HG03103 (cell line): ENCODE data around the gene RXRA.

Experiments used
- ATAC-seq: cut with Tn5 transposase; IDR thresholded peaks from one replicate; pipeline ENCODE4 v1.9.1; 2021; ENCODE audit warnings: low read depth; ENCODE audit not compliant: unreplicated experiment

The RXRA gene

DNA sequence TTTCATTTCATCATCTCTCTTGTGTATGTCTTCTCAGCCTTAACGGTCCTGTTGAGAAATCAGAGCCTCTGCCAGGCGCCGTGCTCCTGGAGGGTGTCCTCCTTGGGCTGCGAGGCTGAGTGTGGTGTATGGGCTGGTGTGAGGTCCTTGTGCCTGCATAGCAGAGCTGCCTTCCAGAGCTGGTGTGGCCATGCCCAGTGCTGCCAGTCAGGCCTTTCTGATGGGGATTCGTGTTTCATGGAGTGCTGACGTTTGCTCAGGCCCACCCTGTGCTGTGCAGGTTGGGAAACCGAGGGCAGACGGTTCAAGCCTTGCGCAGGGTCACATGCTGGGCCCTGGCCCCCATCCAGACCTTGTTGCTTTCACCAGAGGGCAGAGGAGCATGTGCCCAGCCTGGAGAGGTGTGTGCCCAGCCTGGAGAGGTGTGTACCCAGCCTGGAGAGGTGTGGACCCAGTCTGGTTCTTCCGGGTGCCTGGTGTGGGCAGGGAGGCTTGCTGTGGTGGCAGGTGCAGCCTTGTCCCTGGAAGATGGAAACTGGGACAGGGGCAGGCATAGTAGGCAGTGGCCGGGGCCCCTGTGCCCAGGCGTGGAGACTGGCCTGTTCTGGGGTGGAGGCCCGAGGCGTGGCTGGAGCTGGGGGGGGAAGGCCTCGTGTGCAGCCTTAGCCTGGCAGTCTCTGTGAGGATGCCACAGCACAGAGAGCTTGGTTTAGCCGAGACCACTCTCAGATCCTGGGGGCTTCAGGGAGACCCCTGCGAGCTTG, 84.0 kb downstream of the RXRA start:
- no peak for ATAC-seq

GRCh38 chr9:134410835-134411217, 84.6 kb downstream of the RXRA start:
- ATAC-seq: no peak

DNA sequence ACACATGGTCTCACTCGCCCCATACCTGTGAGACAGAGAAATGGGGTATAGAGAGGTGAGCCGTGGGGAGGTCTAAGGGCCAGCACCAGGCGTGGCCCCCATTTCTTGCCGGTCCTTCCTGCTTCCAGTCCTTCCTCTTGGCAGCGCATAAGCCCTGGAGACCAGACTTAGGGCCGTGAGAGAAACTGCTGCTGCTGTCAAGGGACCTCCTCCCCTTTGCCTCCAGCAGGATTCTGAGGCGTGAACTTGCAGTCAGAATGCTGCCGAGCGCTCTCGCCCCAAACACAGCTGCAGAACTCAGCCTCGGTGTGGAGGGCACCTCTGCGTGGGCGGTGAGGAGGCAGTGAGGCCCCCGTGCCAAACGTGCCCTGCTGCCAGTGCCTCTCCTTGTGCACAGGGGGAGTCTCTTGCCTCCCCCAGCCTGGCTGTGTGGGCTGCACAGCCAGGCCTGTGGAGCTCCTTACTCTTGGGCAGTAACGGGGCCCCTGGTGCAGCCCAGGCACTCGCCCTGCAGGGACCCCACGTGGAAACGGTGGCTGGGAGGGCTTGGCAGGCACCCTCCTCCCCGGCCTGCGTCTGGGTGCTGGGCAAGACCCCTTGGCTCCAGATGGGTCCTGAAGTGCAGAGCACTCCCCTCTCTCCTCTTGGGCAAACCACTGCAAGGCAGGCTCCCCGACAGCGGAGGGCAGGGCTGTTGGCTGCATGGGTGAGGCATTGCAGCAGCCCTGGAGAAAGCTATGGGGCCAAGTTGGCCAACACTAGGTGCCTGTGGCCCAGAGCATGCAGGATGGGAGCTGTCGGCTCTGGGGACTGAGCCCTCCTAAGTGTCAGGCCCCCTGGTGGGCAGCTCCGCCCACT, 85.4 kb downstream of the RXRA start:
- no peak for ATAC-seq

DNA sequence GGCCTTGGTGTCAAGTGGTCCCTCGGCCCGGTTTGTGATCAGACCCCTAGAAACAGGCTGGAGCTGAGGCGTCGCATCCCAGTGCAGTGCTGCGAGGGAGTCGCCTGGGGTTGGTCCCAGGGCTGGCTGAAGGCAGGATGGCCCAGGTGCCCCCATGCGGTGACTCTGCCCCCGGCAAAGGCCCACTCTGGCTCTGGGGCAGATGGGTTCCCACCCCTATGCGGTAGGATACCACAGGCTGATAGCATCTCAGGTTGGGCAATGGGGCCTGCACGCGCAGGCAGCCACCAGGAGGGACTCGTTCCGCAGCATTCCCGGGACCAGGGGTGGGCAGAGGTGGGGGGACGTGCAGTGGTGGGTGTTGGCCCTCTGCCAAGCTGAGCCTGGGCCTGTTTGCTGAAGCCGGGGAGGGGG, 86.0 kb downstream of the RXRA start:
- ATAC-seq: no peak

DNA sequence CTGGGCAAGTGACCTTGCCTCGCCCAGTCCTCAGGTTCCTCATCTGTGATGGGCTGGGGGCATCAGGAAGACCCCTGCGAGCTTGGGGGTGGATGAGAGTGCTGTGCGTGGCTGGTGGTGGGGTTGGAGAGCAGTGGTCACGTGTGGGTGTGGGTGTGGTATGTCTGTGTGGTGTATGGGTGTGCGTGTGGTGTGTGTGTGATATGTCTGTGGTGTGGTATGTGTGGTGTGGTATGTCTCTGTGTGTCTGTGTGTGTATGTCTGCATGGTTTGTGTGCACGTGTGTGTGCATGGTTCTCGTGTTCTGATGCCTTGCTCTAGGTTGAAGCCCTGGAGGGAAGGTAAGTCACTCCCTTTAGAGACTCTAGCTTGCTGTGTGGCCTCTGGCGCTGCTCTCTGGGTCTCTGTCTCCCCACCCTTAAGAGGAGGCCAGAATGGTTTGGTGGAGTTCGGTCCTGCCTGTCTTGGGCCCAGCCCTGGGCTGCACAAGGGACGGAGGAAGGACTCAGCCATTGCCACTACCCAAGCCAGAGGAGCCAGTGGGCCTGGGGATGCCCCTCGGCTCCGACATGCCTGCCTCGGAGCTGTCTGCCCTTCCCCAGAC, 87.0 kb downstream of the RXRA start:
- ATAC-seq: no peak

DNA sequence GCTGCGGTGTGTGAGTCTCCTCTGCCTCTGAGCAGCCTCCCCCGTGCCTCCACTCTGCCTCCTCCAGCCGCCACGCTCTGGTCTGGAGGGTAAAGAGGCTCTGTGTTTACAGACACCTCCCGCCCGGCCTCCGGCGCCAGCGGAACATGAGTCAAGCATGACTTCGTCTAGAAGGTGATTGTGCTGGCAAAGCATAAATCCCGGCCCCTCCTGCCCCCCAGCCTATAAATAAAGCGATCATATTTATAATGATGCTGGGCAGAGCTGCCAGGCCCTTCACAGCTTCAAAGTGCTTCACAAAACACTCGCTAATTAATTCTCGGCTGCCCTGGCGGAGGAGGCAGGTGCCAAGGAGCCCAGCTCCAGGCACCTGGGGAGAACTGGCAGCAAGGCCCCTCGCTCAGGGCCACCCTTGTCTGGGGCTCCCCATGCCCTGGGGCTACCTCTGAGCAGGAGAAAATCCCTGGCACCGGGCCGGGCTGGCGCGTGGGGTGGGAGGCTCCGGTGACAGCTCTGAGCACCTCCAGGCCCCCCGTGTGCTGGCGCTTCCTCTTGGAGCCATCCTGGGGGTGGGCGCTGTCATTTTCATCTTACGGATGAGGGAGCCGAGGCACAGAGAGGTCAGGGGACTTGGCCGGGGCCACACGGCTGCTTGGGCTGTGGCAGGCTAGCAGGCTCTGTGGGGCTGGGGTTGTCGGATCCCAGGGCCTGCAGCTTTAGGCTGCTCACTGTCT, 87.8 kb downstream of the RXRA start:
- ATAC-seq: no peak

GRCh38 chr9:134414900-134415425, 88.7 kb downstream of the RXRA start:
- ATAC-seq: no peak

DNA sequence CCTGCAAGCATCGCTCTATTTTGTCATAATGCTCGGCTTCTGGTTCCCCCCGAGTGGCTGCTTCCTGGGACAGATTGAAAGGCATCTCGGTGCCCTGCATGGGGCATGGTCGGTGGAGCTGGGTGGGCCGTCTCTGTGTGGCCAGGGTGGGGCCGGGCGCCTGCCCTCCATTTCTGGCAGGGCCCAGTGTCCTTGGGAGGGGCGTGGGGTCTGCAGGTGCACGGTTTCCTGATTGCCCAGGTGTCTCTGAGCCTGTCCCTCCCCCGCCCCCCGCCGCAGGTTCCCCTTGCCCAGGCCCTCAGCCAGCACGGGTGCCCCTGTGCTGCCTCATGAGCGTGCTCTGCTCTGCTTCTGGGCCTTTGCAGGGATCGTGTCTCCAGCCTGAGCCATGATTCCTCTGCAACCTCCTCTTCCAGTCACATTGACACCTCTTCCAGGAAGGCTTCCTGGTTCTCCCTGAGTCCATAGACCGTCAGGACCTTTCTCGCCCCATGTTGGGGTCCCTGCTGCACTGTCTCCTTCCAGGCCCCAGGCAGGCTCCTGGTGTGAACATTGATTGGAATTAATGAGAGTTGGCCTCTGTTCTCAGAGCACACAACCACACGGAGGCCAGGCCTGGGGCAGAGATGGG, 90.2 kb downstream of the RXRA start:
- no peak for ATAC-seq

GRCh38 chr9:134418354-134418753, 92.1 kb downstream of the RXRA start:
- ATAC-seq: no peak

GRCh38 chr9:134419000-134419683, 92.9 kb downstream of the RXRA start:
- no peak for ATAC-seq

DNA sequence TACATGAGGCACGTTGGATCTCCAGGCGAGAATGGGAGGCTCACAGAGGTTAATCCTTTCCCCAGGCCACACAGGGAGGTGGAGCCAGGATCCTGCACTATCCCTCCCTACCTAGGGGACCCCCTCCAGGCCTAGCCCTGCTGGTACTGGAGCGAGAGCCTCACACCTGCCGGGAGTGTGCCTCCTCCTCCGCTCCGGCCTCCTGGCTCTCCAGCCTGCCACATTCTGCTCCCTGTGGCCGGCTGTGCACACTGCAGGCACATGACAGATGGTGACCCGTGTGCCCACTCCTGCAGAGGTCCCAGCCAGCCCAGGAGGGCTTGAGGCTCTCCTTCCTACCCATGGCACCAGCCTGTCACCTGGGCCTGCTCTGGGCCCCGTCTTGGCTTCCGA, 93.4 kb downstream of the RXRA start:
- ATAC-seq: no peak

DNA sequence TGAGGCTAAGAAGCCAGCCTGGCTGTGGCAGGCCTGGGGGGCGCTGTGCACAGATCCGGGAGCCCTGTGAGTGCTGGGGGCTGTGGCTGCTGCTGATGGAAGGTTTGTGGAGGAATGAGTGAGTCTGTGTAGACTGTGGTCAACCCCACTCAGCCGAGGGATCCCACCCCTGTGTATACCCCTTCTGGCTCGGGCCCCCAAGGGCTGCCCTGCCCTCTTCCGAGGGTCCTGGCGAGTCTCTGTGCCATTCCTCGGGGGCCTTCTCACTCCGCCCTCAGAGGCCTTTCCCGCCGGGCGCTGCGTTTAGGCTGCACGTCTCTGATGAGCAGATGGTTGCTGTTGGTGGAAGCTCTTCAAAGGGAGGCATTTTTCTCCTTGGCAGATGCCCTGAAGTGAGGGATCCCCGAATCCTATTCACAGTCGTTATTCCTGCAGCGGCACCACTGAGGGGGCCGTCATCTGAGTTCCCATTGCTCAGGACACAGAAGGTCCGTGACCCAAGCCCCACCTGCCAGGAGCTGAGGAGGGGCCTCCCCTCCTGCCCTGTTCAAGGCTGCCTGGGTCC, 94.1 kb downstream of the RXRA start:
- no peak for ATAC-seq

DNA sequence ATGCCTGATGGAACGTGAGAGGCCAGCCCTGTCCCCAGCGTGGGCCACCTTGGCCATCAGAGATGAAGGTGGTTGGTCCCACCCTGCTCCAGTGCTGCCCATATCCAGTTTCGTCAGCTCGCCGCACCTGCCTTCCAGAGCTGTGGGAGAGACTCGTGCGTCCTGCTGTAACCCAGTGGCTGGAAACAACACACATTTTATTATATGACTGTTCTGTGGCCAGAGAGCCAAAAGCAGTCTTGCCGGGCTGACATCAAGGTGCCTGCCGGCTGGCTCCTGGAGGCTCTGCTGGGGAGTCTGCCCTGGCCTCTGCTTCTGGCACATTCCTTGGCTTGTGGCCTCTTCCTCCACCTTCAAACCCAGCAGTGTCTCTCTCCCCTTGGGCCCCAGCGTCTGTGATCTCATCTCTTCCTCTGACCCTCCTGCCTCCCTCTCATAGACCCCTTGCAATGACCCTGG, 94.7 kb downstream of the RXRA start:
- ATAC-seq: no peak

- no peak for ATAC-seq
Observed at GRCh38 chr9:134421888-134422287, 95.6 kb downstream of the RXRA start.

- ATAC-seq: no peak
Observed at GRCh38 chr9:134422301-134423090, 96.2 kb downstream of the RXRA start.

DNA sequence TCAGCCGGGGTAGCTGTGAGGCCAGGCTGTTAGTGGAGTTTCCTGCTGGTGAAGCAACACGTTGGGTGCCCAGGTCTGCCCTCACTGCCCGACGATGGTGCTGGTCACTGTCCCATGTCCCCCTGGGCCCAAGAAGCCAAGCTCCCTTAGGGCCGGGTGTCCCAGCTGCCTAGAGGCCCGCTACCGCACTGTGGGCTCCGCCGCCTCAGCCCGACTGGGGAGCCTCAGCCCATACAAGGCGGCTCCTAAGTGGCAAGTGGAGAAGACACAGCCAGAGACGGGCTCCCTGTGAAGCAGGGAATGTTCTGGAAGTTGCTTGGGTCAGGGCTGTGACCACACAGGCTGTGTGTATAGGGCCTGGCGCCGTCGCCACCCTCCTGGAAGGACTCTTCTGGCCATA, 96.9 kb downstream of the RXRA start:
- no peak for ATAC-seq

DNA sequence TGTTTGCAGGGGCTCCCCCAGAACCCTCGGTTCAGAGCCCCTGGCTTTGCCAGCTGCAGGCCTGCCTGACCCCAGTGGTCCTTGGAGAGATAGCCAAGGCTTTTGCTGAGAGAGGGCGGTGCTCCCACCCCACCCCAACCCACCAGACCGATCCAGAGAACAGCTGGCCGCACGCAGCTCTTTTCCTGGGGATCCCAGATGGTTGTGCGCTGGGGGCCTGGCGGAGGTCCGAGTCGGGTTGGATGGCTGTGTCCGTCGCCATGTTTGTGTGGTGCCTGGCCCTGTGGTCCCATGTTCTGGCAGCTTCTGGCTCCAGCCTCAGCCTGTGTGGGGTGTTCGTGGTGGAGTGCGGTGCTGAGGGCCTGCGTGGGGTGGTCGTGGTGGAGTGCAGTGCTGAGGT, 97.5 kb downstream of the RXRA start:
- ATAC-seq: no peak

DNA sequence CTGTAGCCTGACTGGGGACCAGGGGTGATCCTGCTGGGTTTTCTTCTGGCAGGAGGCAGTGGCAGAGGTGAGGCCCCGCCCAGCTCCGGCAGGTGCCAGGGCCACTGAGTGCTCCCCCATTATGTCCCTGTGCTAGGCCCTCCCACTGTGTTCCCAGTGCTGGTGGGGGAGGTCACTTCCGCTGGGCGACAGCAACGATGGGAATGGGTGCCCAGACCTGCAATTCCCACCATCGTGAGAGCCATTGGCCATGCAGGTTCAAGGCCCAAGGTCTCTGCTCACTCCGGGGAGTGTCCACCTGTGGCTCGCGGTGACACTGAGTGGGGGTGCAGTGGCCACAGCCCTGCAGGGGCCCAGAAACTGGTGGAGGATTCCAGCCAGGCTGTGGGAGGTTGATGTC, 98.6 kb downstream of the RXRA start:
- no peak for ATAC-seq
